HUES6 (cell line): Measurements from ENCODE around the gene SLC19A2.
"Not testable (repeated sequence)": the region's sequence is repeated elsewhere in the genome, so short reads cannot be mapped to it uniquely, and the experiment has no call there.

ENCODE experiments used
- H3K27ac ChIP-seq: 2 replicates; pipeline ENCODE4 v1.7.0; 2013; ENCODE audit warnings: low read depth, mild to moderate bottlenecking, low read length, inconsistent platforms
- H3K27me3 ChIP-seq: 2 replicates; pipeline ENCODE4 v1.6.1; 2013; ENCODE audit warnings: low read length; ENCODE audit not compliant: control insufficient read depth, insufficient read depth
- H3K36me3 ChIP-seq: 2 replicates; pipeline ENCODE4 v1.6.1; 2013; ENCODE audit warnings: low read length; ENCODE audit not compliant: control insufficient read depth, insufficient read depth
- H3K4me1 ChIP-seq: 2 replicates; pipeline ENCODE4 v1.6.1; 2013; ENCODE audit warnings: low read length; ENCODE audit not compliant: control insufficient read depth, insufficient read depth
- H3K4me3 ChIP-seq: 2 replicates; pipeline ENCODE4 v1.5.1; 2013; ENCODE audit warnings: low read depth, low read length
- H3K9ac ChIP-seq: one replicate; pipeline ENCODE4 v1.6.1; 2013; ENCODE audit warnings: mild to moderate bottlenecking, low read length
- H3K9me3 ChIP-seq: 2 replicates; pipeline ENCODE4 v1.6.1; 2013; ENCODE audit warnings: low read depth, low read length; ENCODE audit not compliant: control insufficient read depth, insufficient read depth

Gene SLC19A2

DNA sequence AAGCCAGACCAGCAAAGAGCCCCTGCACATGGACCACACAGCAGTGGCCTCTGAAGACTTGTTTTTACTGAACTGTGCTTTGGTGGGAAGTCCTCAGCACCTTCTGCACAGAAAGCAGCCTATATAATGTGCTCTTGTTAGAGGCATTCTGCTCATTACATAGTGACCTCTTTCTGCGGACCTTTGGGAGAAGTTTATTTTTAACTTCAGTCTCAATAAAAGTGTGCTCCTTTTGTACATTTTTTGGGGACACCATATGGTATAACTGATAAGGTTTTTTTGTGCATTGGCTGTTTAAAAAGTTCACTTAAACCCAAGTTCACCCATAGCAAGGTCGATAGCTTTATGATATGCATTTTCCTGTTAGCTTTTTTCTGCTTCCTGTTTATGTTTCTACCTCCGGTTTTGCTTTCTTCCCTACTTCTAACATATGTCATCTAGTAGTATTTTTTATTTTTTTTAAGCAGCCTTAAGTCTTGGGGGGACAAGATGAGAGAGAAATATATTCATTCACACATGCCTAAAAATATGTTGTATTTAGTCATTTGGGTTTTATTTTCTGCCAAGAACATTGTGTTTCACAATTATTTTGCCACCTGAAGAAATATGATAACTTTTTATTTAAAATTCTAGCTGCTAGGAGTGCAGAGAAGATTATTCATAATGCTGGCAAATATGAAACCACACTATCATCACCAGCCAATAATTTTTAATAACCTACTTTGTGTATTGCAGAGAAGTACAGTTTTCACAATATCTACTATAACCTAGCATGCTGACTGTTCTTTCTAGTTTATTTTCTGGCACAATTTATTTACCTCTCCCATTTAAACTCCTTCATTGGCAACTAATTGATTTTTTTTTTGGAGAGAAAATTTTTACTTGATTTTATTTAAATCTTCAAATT, 22.9 kb upstream of the SLC19A2 start:
- Histone ChIP-seq H3K4me1 (no peaks in the 10 kb centered on the region), H3K27ac (no peak overlapping the region), H3K9me3 (no peaks in the 10 kb centered on the region), H3K9ac (no peak overlapping the region), H3K4me3 (no peak overlapping the region), H3K27me3 (no peaks in the 10 kb centered on the region), H3K36me3 (no peaks in the 10 kb centered on the region)

GRCh38 chr1:169507413-169507812, 21.7 kb upstream of the SLC19A2 start:
- no peaks in the 10 kb centered on the region for H3K27me3 ChIP-seq
- no peak overlapping the region for H3K9ac ChIP-seq
- no peaks in the 10 kb centered on the region for H3K36me3 ChIP-seq
- no peaks in the 10 kb centered on the region for H3K9me3 ChIP-seq
- H3K27ac ChIP-seq, result no peak overlapping the region
- no peak overlapping the region for H3K4me3 ChIP-seq
- no peaks in the 10 kb centered on the region for H3K4me1 ChIP-seq

DNA sequence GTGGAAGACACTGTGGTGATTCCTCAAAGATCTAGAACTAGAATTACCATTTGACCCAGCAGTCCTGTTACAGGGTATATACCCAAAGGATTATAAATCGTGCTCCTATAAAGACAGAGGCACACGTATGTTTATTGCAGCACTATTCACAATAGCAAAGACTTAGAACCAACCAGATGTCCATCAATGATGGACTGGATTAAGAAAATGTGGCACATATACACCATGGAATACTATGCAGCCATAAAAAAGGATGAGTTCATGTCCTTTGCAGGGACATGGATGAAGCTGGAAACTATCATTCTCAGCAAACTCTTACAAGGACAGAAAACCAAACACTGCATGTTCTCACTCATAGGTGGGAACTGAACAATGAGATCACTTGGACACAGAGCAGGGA, 17.9 kb upstream of the SLC19A2 start:
- not testable (repeated sequence) for H3K4me3 ChIP-seq, H3K27me3 ChIP-seq, H3K27ac ChIP-seq, H3K9ac ChIP-seq, H3K36me3 ChIP-seq, H3K4me1 ChIP-seq, H3K9me3 ChIP-seq

DNA sequence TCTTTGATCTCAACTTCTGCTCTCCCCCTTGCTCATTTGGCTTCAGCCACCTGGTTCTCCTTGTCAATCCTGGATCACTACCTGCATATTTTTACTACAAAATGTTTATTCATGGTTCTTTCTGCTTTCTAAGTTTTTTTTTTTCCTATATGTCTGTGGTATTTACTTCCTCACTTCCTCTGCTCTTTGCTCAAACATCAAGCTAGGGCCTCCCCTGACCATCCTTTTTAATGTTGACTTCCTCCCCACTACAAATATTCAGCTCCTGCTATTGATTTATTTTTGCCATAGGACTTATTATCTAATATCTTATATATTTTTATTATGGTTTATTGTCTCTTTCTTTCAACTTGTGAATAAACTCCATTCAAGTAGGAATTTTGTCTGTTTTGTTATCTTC, 14.1 kb upstream of the SLC19A2 start:
- H3K4me3 ChIP-seq, result no peak overlapping the region
- no peaks in the 10 kb centered on the region for H3K36me3 ChIP-seq
- no peak overlapping the region for H3K9ac ChIP-seq
- H3K4me1 ChIP-seq, result no peaks in the 10 kb centered on the region
- no peak overlapping the region for H3K27ac ChIP-seq
- no peaks in the 10 kb centered on the region for H3K9me3 ChIP-seq
- no peaks in the 10 kb centered on the region for H3K27me3 ChIP-seq

DNA sequence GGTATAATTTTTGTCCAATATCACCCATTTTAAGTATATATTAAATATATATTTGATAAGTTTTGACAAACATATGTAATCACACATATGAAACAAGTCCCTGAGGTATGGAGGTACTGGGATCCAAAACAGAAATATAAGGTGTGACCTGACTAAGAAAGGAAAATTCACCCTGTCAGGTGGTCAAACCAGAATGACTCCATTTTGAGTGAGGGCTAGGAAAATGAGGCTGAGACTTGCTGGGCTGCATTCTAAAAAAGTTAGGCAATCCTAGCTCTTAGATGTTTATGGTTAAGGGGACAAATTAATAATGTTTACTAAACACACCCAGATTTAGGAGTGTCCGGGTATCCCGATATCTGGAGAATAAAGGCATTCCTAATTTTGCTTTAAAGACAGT, 11.6 kb upstream of the SLC19A2 start:
- H3K27ac ChIP-seq, result no peak overlapping the region
- H3K9me3 ChIP-seq, result no peaks in the 10 kb centered on the region
- H3K9ac ChIP-seq, result no peak overlapping the region
- H3K4me1 ChIP-seq, result no peaks in the 10 kb centered on the region
- H3K4me3 ChIP-seq, result no peak overlapping the region
- no peaks in the 10 kb centered on the region for H3K27me3 ChIP-seq
- no peaks in the 10 kb centered on the region for H3K36me3 ChIP-seq

- Histone ChIP-seq H3K4me3 (no peak overlapping the region), H3K9me3 (no peaks in the 10 kb centered on the region), H3K27ac (no peak overlapping the region), H3K4me1 (no peaks in the 10 kb centered on the region), H3K27me3 (no peaks in the 10 kb centered on the region), H3K9ac (no peak overlapping the region), H3K36me3 (no peaks in the 10 kb centered on the region)
Observed at GRCh38 chr1:169495916-169496315, 10.2 kb upstream of the SLC19A2 start.

DNA sequence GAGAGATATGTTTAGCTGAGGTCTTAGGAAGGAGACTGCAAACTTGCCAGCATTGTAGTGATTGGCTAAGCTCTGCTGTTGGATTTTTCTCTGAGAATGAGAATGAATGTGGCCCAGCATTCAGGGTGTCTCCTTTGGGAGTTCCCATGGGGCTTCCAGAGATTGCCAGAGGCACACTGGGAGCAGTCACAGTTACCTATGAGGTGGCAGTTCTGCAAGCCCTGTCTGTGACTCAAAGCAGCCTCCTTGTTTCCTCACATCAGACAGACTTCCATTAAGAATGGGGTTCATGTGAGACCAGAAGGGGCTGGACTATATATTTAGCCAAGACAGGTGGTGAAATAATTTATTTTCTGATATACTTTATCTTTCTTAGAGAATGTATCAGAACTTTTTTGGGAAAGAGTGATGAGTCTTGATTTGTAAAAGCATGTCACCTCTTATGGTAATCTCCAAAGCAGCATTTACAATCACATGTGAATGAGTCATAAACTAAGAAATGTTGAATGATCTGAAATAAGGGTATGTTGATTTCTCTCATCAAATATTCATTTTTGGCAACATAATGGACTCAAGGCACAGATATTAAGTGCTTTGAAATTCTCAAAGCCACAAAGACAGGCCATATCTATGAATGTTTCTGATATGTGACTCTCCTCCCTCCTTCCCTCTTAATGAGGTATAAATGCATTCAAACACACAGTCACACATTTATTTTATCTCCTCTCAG, 9.5 kb upstream of the SLC19A2 start:
- Histone ChIP-seq H3K4me1 (no peaks in the 10 kb centered on the region), H3K4me3 (no peak overlapping the region)

GRCh38 chr1:169494343-169494742, 8.6 kb upstream of the SLC19A2 start:
- Histone ChIP-seq H3K36me3 (no peaks in the 10 kb centered on the region), H3K9ac (no peak overlapping the region), H3K4me3 (no peak overlapping the region), H3K27ac (no peak overlapping the region), H3K27me3 (no peaks in the 10 kb centered on the region), H3K9me3 (no peaks in the 10 kb centered on the region), H3K4me1 (no peaks in the 10 kb centered on the region)

More for the DNA sequence above, 9.5 kb upstream of the SLC19A2 start:
- Histone ChIP-seq H3K9me3 (no peaks in the 10 kb centered on the region), H3K36me3 (no peaks in the 10 kb centered on the region), H3K9ac (no peak overlapping the region), H3K27ac (no peak overlapping the region), H3K27me3 (no peaks in the 10 kb centered on the region)

DNA sequence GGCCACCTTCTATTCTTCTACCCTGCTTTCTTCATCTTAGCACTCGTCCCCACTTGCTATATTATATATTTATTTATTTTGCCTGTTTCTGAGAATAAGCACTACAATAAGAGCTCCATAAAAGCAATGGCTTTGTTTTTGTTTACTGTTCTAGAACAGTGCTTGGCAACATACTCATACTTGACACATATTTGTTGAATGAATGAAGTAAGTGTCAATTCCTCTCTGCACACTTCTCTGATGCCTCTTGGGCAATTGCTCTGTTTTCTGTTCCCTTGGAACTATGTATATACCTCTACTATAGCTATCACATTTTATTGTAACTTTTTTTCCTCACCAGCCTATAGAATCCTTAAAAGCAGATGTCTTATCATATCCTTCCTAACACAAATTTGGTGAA, 7.5 kb upstream of the SLC19A2 start:
- no peak overlapping the region for H3K4me3 ChIP-seq
- no peak overlapping the region for H3K27ac ChIP-seq
- H3K4me1 ChIP-seq, result no peaks in the 10 kb centered on the region; the same call in 1 of the 2 replicates
- H3K9me3 ChIP-seq, result no peaks in the 10 kb centered on the region
- H3K27me3 ChIP-seq, result no peaks in the 10 kb centered on the region
- H3K9ac ChIP-seq, result no peak overlapping the region
- H3K36me3 ChIP-seq, result no peaks in the 10 kb centered on the region

GRCh38 chr1:169491845-169492281, 6.1 kb upstream of the SLC19A2 start:
- Histone ChIP-seq H3K36me3 (no peaks in the 10 kb centered on the region), H3K9me3 (no peaks in the 10 kb centered on the region), H3K27me3 (no peaks in the 10 kb centered on the region), H3K27ac (no peak overlapping the region), H3K4me1 (peaks cover 9% of the 10 kb centered on the region), H3K4me3 (no peak overlapping the region), H3K9ac (no peak overlapping the region)

DNA sequence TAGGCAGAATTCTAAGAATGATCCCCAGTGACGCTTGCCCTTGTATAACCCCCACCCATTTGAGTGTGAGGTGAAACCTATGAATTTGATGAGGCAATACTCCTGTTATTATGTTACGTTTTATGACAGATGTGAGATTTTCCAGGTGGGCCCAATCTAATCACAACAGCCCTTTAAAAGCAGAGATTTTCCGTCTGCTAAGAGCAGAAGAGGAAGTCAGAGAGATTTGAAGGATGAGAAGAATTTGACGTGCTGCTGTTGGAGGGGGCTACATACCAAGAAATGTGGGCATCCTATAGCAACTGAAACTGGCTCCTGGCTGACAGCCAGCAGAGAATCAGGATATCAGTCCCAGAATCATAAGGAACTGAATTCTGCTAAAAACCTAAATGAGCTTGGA, 2.4 kb upstream of the SLC19A2 start:
- Histone ChIP-seq H3K4me3 (no peak overlapping the region), H3K9ac (no peak overlapping the region), H3K27ac (no peak overlapping the region)

More for the DNA sequence above, 2.4 kb upstream of the SLC19A2 start:
- H3K27me3 ChIP-seq, result no peaks in the 10 kb centered on the region
- H3K36me3 ChIP-seq, result no peaks in the 10 kb centered on the region
- H3K4me1 ChIP-seq, result peaks cover 30% of the 10 kb centered on the region
- no peaks in the 10 kb centered on the region for H3K9me3 ChIP-seq
